Endothelial cell of umbilical vein (primary cell): ENCODE results near the gene TNIP1. TPM values are rescaled to one million over a fixed set of nuclear protein-coding genes. Genes with fewer than 3 reads are reported as not detected.

Experiments used
- BruUV-seq: library from RNA; stranded (reverse); fragments of 400-500 nt; replicated peaks from 2 replicates; lab custom pipeline; 2021; lab: Mats Ljungman, UMichigan
- CTCF ChIA-PET: fragments of 300-600, 350-600 bp; sonication (Branson Sonifier 250); formaldehyde crosslinking; loops from one replicate; lab custom pipeline; 2021; ENCODE audit warnings: antibody characterized with exemption, inconsistent platforms; lab: Charles Lee
- POLR2A ChIA-PET: fragments of 300-600, 350-600 bp; sonication (Branson Sonifier 250); formaldehyde crosslinking; loops from one replicate; lab custom pipeline; 2021; ENCODE audit warnings: antibody characterized with exemption, inconsistent platforms; lab: Charles Lee
- DNase-seq: peaks from one replicate; pipeline ENCODE4 v3.0.0-alpha.2; 2011; ENCODE audit warnings: low read depth, low spot score
- FAIRE-seq: peaks from 2 replicates; lab custom pipeline; 2011; peaks lifted over from hg19 to GRCh38; lab: Jason Lieb, UNC
- H2AFZ ChIP-seq: 2 replicates; pipeline ENCODE4 v1.6.0; 2012; ENCODE audit warnings: low read depth, low read length, control low read depth, inconsistent platforms
- H3K27ac ChIP-seq: 2 replicates; pipeline ENCODE4 v1.5.1; 2011; ENCODE audit warnings: low read depth, mild to moderate bottlenecking, control low read depth, low read length, moderate library complexity; ENCODE audit not compliant: insufficient read depth
- H3K27me3 ChIP-seq, 2 experiments: 2 replicates each; pipeline versions ENCODE4 v1.6.0 to v1.6.1; 2011; ENCODE audit warnings: low read length in 2 of 2, mixed read lengths in 1 of 2; ENCODE audit not compliant: control insufficient read depth in 2 of 2, insufficient read depth in 2 of 2
- H3K36me3 ChIP-seq, 2 experiments: 2 replicates in 1 of 2; 3 replicates in 1 of 2; pipeline ENCODE4 v1.5.1; 2011; ENCODE audit warnings: low read length in 2 of 2, mild to moderate bottlenecking in 1 of 2, moderate library complexity in 1 of 2; ENCODE audit not compliant: control insufficient read depth in 2 of 2, insufficient read depth in 2 of 2; ENCODE audit errors: extremely low read depth in 1 of 2
- H3K4me1 ChIP-seq: 3 replicates; pipeline ENCODE4 v1.5.1; 2011; ENCODE audit warnings: mild to moderate bottlenecking, low read length; ENCODE audit not compliant: control insufficient read depth, insufficient read depth; ENCODE audit errors: extremely low read depth
- H3K4me2 ChIP-seq: 2 replicates; pipeline ENCODE4 v1.6.1; 2011; ENCODE audit warnings: low read length, control low read depth, mixed read lengths; ENCODE audit not compliant: insufficient read depth
- H3K4me3 ChIP-seq, 3 experiments: fragments of 200-600 bp in 1 of 3; sonication (generic), shearing (Covaris generic) in 1 of 3; replicated peaks in 1 of 3; 2 replicates each; pipeline ENCODE4 v1.5.1; 2011 to 2016; ENCODE audit warnings: control low read depth in 3 of 3, low read length in 3 of 3, mild to moderate bottlenecking in 2 of 3, inconsistent platforms in 1 of 3, low read depth in 1 of 3, moderate library complexity in 1 of 3; ENCODE audit not compliant: insufficient read depth in 1 of 3
- H3K79me2 ChIP-seq: 2 replicates; pipeline ENCODE4 v1.6.0; 2012; ENCODE audit warnings: low read length, inconsistent platforms; ENCODE audit not compliant: control insufficient read depth, insufficient read depth
- H3K9ac ChIP-seq: replicated peaks from 2 replicates; pipeline ENCODE3; 2011; ENCODE audit warnings: low read length, control low read depth; ENCODE audit not compliant: insufficient read depth; ENCODE audit errors: extremely low read depth
- H3K9me1 ChIP-seq: replicated peaks from 3 replicates; pipeline ENCODE4 v1.6.0; 2011; ENCODE audit warnings: mild to moderate bottlenecking, low read length; ENCODE audit not compliant: control insufficient read depth, insufficient read depth; ENCODE audit errors: extremely low read depth
- H3K9me3 ChIP-seq: replicated peaks from 2 replicates; pipeline ENCODE4 v1.5.1; 2012; ENCODE audit warnings: low read length, inconsistent platforms; ENCODE audit not compliant: control insufficient read depth, insufficient read depth
- H4K20me1 ChIP-seq: replicated peaks from 2 replicates; pipeline ENCODE3; 2011; ENCODE audit warnings: mild to moderate bottlenecking, low read length; ENCODE audit not compliant: control insufficient read depth, insufficient read depth; ENCODE audit errors: extremely low read depth
- EZH2 ChIP-seq: IDR thresholded peaks from 2 replicates; pipeline ENCODE4 v1.6.1; 2012; ENCODE audit warnings: borderline replicate concordance, low read depth, mild to moderate bottlenecking, moderate library complexity, low read length, inconsistent platforms; ENCODE audit not compliant: severe bottlenecking
- FOS ChIP-seq: IDR thresholded peaks from 2 replicates; pipeline ENCODE4 v1.6.1; 2011; ENCODE audit warnings: mild to moderate bottlenecking, low read length, moderate library complexity, borderline replicate concordance; ENCODE audit not compliant: insufficient read depth
- GATA2 ChIP-seq: IDR thresholded peaks from 2 replicates; pipeline ENCODE4 v1.7.0; 2011; ENCODE audit warnings: low read depth, mild to moderate bottlenecking, moderate library complexity, mixed read lengths, low read length; ENCODE audit not compliant: insufficient read length, insufficient read depth
- JUN ChIP-seq: IDR thresholded peaks from 2 replicates; pipeline ENCODE4 v1.6.1; 2011; ENCODE audit warnings: borderline replicate concordance, low read depth; ENCODE audit not compliant: insufficient read length, insufficient read depth
- MYC ChIP-seq: IDR thresholded peaks from one replicate; pipeline ENCODE4 v1.6.1; 2011; ENCODE audit warnings: mild to moderate bottlenecking, low read depth, low read length
- POLR2A ChIP-seq: IDR thresholded peaks from 2 replicates; pipeline ENCODE4 v1.6.1; 2012; ENCODE audit warnings: low read depth, mild to moderate bottlenecking, control low read depth, low read length
- POLR2AphosphoS5 ChIP-seq: IDR thresholded peaks from 2 replicates; pipeline ENCODE4 v1.6.1; 2012; ENCODE audit warnings: low read depth, mild to moderate bottlenecking, control low read depth, low read length, moderate library complexity; ENCODE audit not compliant: insufficient read depth
- dilution Hi-C: fragments of 300-500 bp; cut with MboI; formaldehyde crosslinking; loops from one replicate; pipeline ENCODE4 v1.15.0; 2019; ENCODE audit warnings: low sequenced_read_pairs; ENCODE audit not compliant: extremely low pct_ligation_motif_present
- intact Hi-C: fragments of 100-400 bp; cut with micrococcal nuclease; formaldehyde crosslinking; loops from one replicate; pipeline ENCODE4 v1.10.0; 2022
- polyA plus RNA-seq, 4 experiments: library from polyadenylated mRNA; depleted of rRNA in 3 of 4; stranded (reverse) in 3 of 4; unstranded in 1 of 4; fragments of >200 nt; gene quantifications; 2 replicates each; pipeline versions ENCODE4 v1.2.1 to v1.2.3, GENCODE V29; 2011 to 2012; ENCODE audit warnings: missing spikeins in 1 of 4
- total RNA-seq: library from RNA; stranded (reverse); gene quantifications from 2 replicates; pipeline ENCODE4 v1.2.3, GENCODE V29; 2021
- TF ChIP-seq, protein P1 (sequence below), 2 donors: IDR thresholded peaks; 1 replicate in 1 of 2; 2 replicates in 1 of 2; pipeline ENCODE4 v1.5.1; 2011; ENCODE audit warnings: low read length in 2 of 2, mild to moderate bottlenecking in 2 of 2, moderate library complexity in 2 of 2, control low read depth in 1 of 2, inconsistent platforms in 1 of 2, low read depth in 1 of 2; ENCODE audit not compliant: insufficient read depth in 1 of 2; ENCODE audit errors: extremely low read depth in 1 of 2
- TF ChIP-seq, protein P2 (sequence below): IDR thresholded peaks from 2 replicates; pipeline ENCODE4 v1.6.1; 2011; ENCODE audit not compliant: insufficient read depth, insufficient read length

The TNIP1 gene
- total and polyA plus RNA-seq, 2 donors (not counting 3 experiments of a cell fraction or from before 2014, with no cell fraction given) = 43.0 to 96.8 TPM

DNA sequence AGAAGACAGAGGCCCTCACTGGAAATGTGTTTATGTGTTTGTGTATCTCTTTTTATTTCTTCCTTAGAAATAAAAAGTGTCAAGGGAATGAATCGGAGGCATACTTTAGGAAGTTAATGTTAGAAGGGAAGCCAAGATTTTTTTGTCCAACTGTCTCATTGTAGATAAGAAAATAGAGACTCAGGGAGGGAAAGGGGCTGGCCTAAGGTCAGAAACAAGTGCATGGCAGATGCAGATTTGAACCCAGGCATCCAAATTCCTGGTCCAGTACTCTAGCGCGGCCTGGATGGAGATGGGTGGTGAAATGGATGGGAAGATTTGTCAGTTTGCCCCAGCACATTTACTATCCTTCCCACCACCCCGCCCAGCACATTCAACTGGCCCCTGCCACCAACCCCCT is 19.8 kb upstream of the TNIP1 start:
- dilution Hi-C loops = no loop called here
- FAIRE-seq (no peak), DNase-seq (no peak)
- no peaks in the 10 kb centered on the region for H3K27me3 ChIP-seq
- peaks cover 3% of the 10 kb centered on the region for H3K4me1 ChIP-seq
- no peak overlapping the region for H3K27ac ChIP-seq
- H4K20me1 ChIP-seq = no peaks in the 10 kb centered on the region
- no peak overlapping the region for H3K9ac ChIP-seq
- BruUV-seq = no TSS peak
- peaks cover 0 to 9% of the 10 kb centered on the region in 2 experiments for H3K36me3 ChIP-seq
- no peak overlapping the region for H2AFZ ChIP-seq
- no peaks in the 10 kb centered on the region for H3K9me1 ChIP-seq
- no peaks in the 10 kb centered on the region for H3K9me3 ChIP-seq
- intact Hi-C loops = no loop called here
- no peaks in the 10 kb centered on the region for H3K79me2 ChIP-seq
- no peak for TF ChIP-seq POLR2A
- CTCF ChIA-PET = interaction anchor here (2.0 to 3.9 kb wide), 2 partner anchors 15 to 35 kb away, joined by 5 to 19 read pairs; no protein-coding TSS in a partner anchor
- H3K4me2 ChIP-seq = no peak overlapping the region
- H3K4me3 ChIP-seq = no peak overlapping the region
- POLR2A ChIA-PET = no interaction called here

DNA sequence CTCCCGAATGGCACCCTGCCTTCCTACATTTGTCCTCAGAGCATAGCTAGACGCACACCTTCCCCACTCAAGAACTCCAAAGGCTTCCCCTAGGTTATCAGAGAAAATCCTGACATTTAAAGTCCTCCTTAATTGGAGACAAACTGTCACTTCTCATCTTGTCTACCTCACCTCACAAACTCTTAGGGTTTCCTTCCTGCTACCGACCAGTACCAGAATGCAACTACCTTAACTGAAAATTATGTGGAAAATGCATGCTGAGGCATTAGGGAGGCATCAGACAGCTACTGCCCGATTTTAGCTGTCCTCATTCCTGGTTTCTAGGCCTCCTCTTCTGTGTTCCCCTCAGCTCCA is 17.9 kb upstream of the TNIP1 start:
- intact Hi-C loops = loop anchor here (5.0 kb wide), 1 partner anchor 46 kb away; no protein-coding TSS in a partner anchor
- CTCF ChIA-PET = interaction anchor here (0.9 to 3.9 kb wide), 6 partner anchors 9 to 49 kb away, joined by 3 to 19 read pairs (median 8); no protein-coding TSS in a partner anchor
- H3K36me3 ChIP-seq = no peaks in the 10 kb centered on the region
- no peak overlapping the region for H3K27ac ChIP-seq
- dilution Hi-C loops = no loop called here
- H3K4me2 ChIP-seq = no peak overlapping the region
- POLR2A ChIA-PET = no interaction called here
- no peak for DNase-seq
- no peaks in the 10 kb centered on the region for H3K9me3 ChIP-seq
- no peaks in the 10 kb centered on the region for H4K20me1 ChIP-seq
- no TSS peak for BruUV-seq
- H2AFZ ChIP-seq = no peak overlapping the region
- no peak overlapping the region for H3K4me3 ChIP-seq
- H3K27me3 ChIP-seq = no peaks in the 10 kb centered on the region
- H3K79me2 ChIP-seq = no peaks in the 10 kb centered on the region
- peaks cover 22% of the 10 kb centered on the region for H3K4me1 ChIP-seq
- no peaks in the 10 kb centered on the region for H3K9me1 ChIP-seq
- TF ChIP-seq, protein P1, sequence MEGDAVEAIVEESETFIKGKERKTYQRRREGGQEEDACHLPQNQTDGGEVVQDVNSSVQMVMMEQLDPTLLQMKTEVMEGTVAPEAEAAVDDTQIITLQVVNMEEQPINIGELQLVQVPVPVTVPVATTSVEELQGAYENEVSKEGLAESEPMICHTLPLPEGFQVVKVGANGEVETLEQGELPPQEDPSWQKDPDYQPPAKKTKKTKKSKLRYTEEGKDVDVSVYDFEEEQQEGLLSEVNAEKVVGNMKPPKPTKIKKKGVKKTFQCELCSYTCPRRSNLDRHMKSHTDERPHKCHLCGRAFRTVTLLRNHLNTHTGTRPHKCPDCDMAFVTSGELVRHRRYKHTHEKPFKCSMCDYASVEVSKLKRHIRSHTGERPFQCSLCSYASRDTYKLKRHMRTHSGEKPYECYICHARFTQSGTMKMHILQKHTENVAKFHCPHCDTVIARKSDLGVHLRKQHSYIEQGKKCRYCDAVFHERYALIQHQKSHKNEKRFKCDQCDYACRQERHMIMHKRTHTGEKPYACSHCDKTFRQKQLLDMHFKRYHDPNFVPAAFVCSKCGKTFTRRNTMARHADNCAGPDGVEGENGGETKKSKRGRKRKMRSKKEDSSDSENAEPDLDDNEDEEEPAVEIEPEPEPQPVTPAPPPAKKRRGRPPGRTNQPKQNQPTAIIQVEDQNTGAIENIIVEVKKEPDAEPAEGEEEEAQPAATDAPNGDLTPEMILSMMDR (IDR thresholded peaks at IDR 0.05; ENCODE audit: extremely low read depth in 1 of 2, insufficient read depth in 1 of 2, low read depth in 1 of 2, low read length in 2 of 2) = no peak
- no peak for TF ChIP-seq FOS
- no peak for TF ChIP-seq GATA2
- no peak for TF ChIP-seq EZH2
- TF ChIP-seq POLR2AphosphoS5 = no peak
- no peak for TF ChIP-seq MYC
- no peak for TF ChIP-seq POLR2A
- TF ChIP-seq JUN = no peak
- TF ChIP-seq, protein P2, sequence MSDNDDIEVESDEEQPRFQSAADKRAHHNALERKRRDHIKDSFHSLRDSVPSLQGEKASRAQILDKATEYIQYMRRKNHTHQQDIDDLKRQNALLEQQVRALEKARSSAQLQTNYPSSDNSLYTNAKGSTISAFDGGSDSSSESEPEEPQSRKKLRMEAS = no peak
- FAIRE-seq = peak; percentile 26
- H3K9ac ChIP-seq = no peak overlapping the region
